ENCODE measurements around the gene OTULIN.

OTULIN gene

DNA sequence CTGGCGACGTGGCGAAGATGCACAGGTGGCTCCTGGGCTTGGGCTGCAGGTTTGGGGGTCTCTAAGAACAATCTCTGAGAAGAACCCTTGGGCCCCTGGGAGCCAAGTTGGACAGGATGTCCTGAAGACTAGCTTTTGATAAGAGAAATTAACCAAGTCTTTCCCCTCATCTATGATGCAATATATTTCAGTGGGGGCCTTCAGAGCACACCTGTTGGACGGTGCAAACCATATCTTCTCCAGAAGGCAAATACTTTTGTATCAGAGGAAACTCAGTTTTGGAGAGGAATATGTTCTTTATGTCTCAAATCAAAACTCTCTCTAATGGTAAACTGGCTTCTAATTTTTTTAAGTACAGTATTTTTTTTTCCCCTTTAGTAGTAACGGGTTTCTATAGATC lies 28.6 kb downstream of the OTULIN start:
- H3K4me3 Mint-ChIP-seq: no peak overlapping the region
- H3K27ac Mint-ChIP-seq: peak overlapping the region; percentile 76
- no peaks in the 10 kb centered on the region for H3K27me3 Mint-ChIP-seq (ENCODE audit: low read depth, poor library complexity)
- TF ChIP-seq, protein P1, sequence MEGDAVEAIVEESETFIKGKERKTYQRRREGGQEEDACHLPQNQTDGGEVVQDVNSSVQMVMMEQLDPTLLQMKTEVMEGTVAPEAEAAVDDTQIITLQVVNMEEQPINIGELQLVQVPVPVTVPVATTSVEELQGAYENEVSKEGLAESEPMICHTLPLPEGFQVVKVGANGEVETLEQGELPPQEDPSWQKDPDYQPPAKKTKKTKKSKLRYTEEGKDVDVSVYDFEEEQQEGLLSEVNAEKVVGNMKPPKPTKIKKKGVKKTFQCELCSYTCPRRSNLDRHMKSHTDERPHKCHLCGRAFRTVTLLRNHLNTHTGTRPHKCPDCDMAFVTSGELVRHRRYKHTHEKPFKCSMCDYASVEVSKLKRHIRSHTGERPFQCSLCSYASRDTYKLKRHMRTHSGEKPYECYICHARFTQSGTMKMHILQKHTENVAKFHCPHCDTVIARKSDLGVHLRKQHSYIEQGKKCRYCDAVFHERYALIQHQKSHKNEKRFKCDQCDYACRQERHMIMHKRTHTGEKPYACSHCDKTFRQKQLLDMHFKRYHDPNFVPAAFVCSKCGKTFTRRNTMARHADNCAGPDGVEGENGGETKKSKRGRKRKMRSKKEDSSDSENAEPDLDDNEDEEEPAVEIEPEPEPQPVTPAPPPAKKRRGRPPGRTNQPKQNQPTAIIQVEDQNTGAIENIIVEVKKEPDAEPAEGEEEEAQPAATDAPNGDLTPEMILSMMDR (IDR thresholded peaks at IDR 0.05): no peak
- H3K9me3 Mint-ChIP-seq: peaks cover 4% of the 10 kb centered on the region
- DNase-seq: no peak
- H3K4me1 Mint-ChIP-seq: no peaks in the 10 kb centered on the region
- H3K36me3 Mint-ChIP-seq (ENCODE audit: low read depth): peaks cover 81% of the 10 kb centered on the region

GRCh38 chr5:14695152-14695551 lies 30.6 kb downstream of the OTULIN start:
- TF ChIP-seq, protein P1 (IDR thresholded peaks at IDR 0.05): no peak
- H3K4me1 Mint-ChIP-seq: no peaks in the 10 kb centered on the region
- no peaks in the 10 kb centered on the region for H3K9me3 Mint-ChIP-seq
- no peaks in the 10 kb centered on the region for H3K27me3 Mint-ChIP-seq (ENCODE audit: low read depth, poor library complexity)
- no peak overlapping the region for H3K27ac Mint-ChIP-seq
- no peak for DNase-seq
- H3K4me3 Mint-ChIP-seq: no peak overlapping the region
- peaks cover 81% of the 10 kb centered on the region for H3K36me3 Mint-ChIP-seq (ENCODE audit: low read depth)

- TF ChIP-seq, protein P1 (IDR thresholded peaks at IDR 0.05): no peak
- Mint-ChIP-seq H3K4me1 (no peaks in the 10 kb centered on the region), H3K4me3 (no peak overlapping the region), H3K36me3 (ENCODE audit: low read depth) (peaks cover 73% of the 10 kb centered on the region), H3K27me3 (ENCODE audit: low read depth, poor library complexity) (no peaks in the 10 kb centered on the region), H3K27ac (peak overlapping the region; percentile 41), H3K9me3 (no peaks in the 10 kb centered on the region)
- no peak for DNase-seq
Observed at GRCh38 chr5:14696057-14696456, 31.5 kb downstream of the OTULIN start.

DNA sequence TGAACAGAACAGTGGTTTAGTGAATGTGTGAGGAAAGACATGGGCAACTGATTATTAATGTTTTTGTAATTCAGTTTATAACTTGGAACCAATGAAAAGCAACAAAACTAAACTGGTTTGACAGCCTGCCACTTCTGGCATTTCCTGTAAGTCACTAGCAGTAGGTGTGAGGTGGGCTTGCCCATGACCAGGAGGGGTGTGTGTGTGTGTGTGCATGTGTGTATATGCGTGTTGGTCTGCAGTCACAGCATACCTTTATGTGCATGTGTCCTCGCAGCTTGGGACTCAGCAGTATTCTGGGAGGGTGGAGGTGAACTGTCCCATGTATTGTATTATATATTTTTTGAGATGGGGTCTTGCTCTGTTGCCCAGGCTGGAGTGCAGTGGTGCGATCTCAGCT lies 32.3 kb downstream of the OTULIN start:
- TF ChIP-seq, protein P1 (IDR thresholded peaks at IDR 0.05): no peak
- DNase-seq: no peak
- H3K4me1 Mint-ChIP-seq: no peaks in the 10 kb centered on the region
- H3K36me3 Mint-ChIP-seq (ENCODE audit: low read depth): peaks cover 71% of the 10 kb centered on the region
- no peaks in the 10 kb centered on the region for H3K9me3 Mint-ChIP-seq
- peak overlapping the region; percentile 11 for H3K27ac Mint-ChIP-seq
- no peaks in the 10 kb centered on the region for H3K27me3 Mint-ChIP-seq (ENCODE audit: low read depth, poor library complexity)
- no peak overlapping the region for H3K4me3 Mint-ChIP-seq

- peaks cover 70% of the 10 kb centered on the region for H3K36me3 Mint-ChIP-seq (ENCODE audit: low read depth)
- H3K4me3 Mint-ChIP-seq: no peak overlapping the region
- TF ChIP-seq, protein P1 (IDR thresholded peaks at IDR 0.05): no peak
- H3K27me3 Mint-ChIP-seq (ENCODE audit: low read depth, poor library complexity): no peaks in the 10 kb centered on the region
- H3K27ac Mint-ChIP-seq: no peak overlapping the region
- H3K4me1 Mint-ChIP-seq: no peaks in the 10 kb centered on the region
- no peaks in the 10 kb centered on the region for H3K9me3 Mint-ChIP-seq
- DNase-seq: no peak
Observed at GRCh38 chr5:14698495-14698894, 34.0 kb downstream of the OTULIN start.

GRCh38 chr5:14699159-14699558 lies 34.6 kb downstream of the OTULIN start:
- H3K27me3 Mint-ChIP-seq (ENCODE audit: low read depth, poor library complexity): no peaks in the 10 kb centered on the region
- H3K9me3 Mint-ChIP-seq: no peaks in the 10 kb centered on the region
- peaks cover 68% of the 10 kb centered on the region for H3K36me3 Mint-ChIP-seq (ENCODE audit: low read depth)
- no peak overlapping the region for H3K4me3 Mint-ChIP-seq
- H3K27ac Mint-ChIP-seq: no peak overlapping the region
- no peak for DNase-seq
- H3K4me1 Mint-ChIP-seq: no peaks in the 10 kb centered on the region
- TF ChIP-seq, protein P1 (IDR thresholded peaks at IDR 0.05): no peak

Measured in nephron progenitor cell (in vitro differentiated cells).